HL-60 (cell line): ENCODE measurements around the gene GANAB.

Experiments used
- CTCF ChIP-seq: IDR thresholded peaks from one replicate; pipeline ENCODE4 v1.5.1; 2011; ENCODE audit warnings: low read length, control low read depth, inconsistent platforms; ENCODE audit not compliant: insufficient read depth
- POLR2AphosphoS5 ChIP-seq: IDR thresholded peaks from 2 replicates; pipeline ENCODE4 v1.6.1; 2012; ENCODE audit warnings: low read depth
- REST ChIP-seq: IDR thresholded peaks from 2 replicates; pipeline ENCODE4 v1.6.1; 2012; ENCODE audit warnings: low read depth; ENCODE audit not compliant: insufficient replicate concordance

- TF ChIP-seq CTCF (no peak), POLR2AphosphoS5 (no peak), REST (no peak)
Measured at GRCh38 chr11:62588966-62589637, 57.3 kb downstream of the GANAB start.
